ENCODE data around the gene TMSB15B. TPM values are rescaled to one million over a fixed set of nuclear protein-coding genes. Genes with fewer than 3 reads are reported as not detected.
"Not testable (repeated sequence)": the region's sequence is repeated elsewhere in the genome, so short reads cannot be mapped to it uniquely, and the experiment has no call there.

Gene TMSB15B
- polyA plus RNA-seq, 1 donor from 2014 or later, result 133 TPM

GRCh38 chrX:103927633-103928032 is 34.8 kb upstream of the TMSB15B start:
- H3K9me2 ChIP-seq (ENCODE audit: insufficient read depth, low read length), result no peaks in the 10 kb centered on the region
- H3K27ac ChIP-seq (ENCODE audit: low read length), result no peak overlapping the region
- TF ChIP-seq EZH2 (IDR thresholded peaks at IDR 0.05; ENCODE audit: borderline replicate concordance, insufficient read depth, low read length, poor library complexity, severe bottlenecking) (no peak), REST (IDR thresholded peaks at IDR 0.05; ENCODE audit: borderline replicate concordance) (no peak), TAF1 (IDR thresholded peaks at IDR 0.05; ENCODE audit: low read depth) (no peak), MXI1 (conservative IDR thresholded peaks at IDR 0.05; ENCODE audit: poor library complexity, severe bottlenecking) (no peak), RAD21 (conservative IDR thresholded peaks at IDR 0.05) (no peak), CTCF (IDR thresholded peaks at IDR 0.05; ENCODE audit: poor library complexity, severe bottlenecking) (no peak), EP300 (conservative IDR thresholded peaks at IDR 0.05; ENCODE audit: poor library complexity, severe bottlenecking) (no peak), POLR2AphosphoS5 (IDR thresholded peaks at IDR 0.05) (no peak), SMC3 (conservative IDR thresholded peaks at IDR 0.05; ENCODE audit: poor library complexity) (no peak)
- no peak overlapping the region for H3K9ac ChIP-seq (ENCODE audit: low read length)
- H2AFZ ChIP-seq (ENCODE audit: low read depth, low read length), result no peak overlapping the region
- no peak overlapping the region for H3K4me3 ChIP-seq (ENCODE audit: low read length)
- H3K36me3 ChIP-seq (ENCODE audit: insufficient read depth, low read length), result no peaks in the 10 kb centered on the region
- no peaks in the 10 kb centered on the region for H3F3A ChIP-seq (ENCODE audit: insufficient read depth, low read length, poor library complexity, severe bottlenecking)
- H3K9me3 ChIP-seq (ENCODE audit: low read length), result no peaks in the 10 kb centered on the region
- no peaks in the 10 kb centered on the region for H3K79me2 ChIP-seq (replicated peaks; ENCODE audit: insufficient read depth, low read length)
- H4K20me1 ChIP-seq (ENCODE audit: insufficient read depth), result no peaks in the 10 kb centered on the region
- H3K4me2 ChIP-seq (ENCODE audit: low read length), result no peak overlapping the region
- H3K27me3 ChIP-seq (ENCODE audit: insufficient read depth, low read depth, low read length), result no peaks in the 10 kb centered on the region

GRCh38 chrX:103932133-103932532 is 30.3 kb upstream of the TMSB15B start:
- no peaks in the 10 kb centered on the region for H3F3A ChIP-seq (ENCODE audit: insufficient read depth, low read length, poor library complexity, severe bottlenecking)
- H3K9me3 ChIP-seq (ENCODE audit: low read length), result no peaks in the 10 kb centered on the region
- H3K27ac ChIP-seq (ENCODE audit: low read length), result no peak overlapping the region
- TF ChIP-seq SMC3 (conservative IDR thresholded peaks at IDR 0.05; ENCODE audit: poor library complexity) (no peak), POLR2AphosphoS5 (IDR thresholded peaks at IDR 0.05) (no peak), REST (IDR thresholded peaks at IDR 0.05; ENCODE audit: borderline replicate concordance) (no peak)
- no peak overlapping the region for H3K4me3 ChIP-seq (ENCODE audit: low read length)
- no peaks in the 10 kb centered on the region for H3K27me3 ChIP-seq (ENCODE audit: insufficient read depth, low read depth, low read length)
- no peaks in the 10 kb centered on the region for H3K36me3 ChIP-seq (ENCODE audit: insufficient read depth, low read length)
- no peak overlapping the region for H2AFZ ChIP-seq (ENCODE audit: low read depth, low read length)
- H3K9me2 ChIP-seq (ENCODE audit: insufficient read depth, low read length), result no peaks in the 10 kb centered on the region
- no peak overlapping the region for H3K4me2 ChIP-seq (ENCODE audit: low read length)
- no peak overlapping the region for H3K9ac ChIP-seq (ENCODE audit: low read length)
- H3K79me2 ChIP-seq (replicated peaks; ENCODE audit: insufficient read depth, low read length), result no peaks in the 10 kb centered on the region
- no peaks in the 10 kb centered on the region for H4K20me1 ChIP-seq (ENCODE audit: insufficient read depth)

- not testable (repeated sequence) for H3K9me3 ChIP-seq (ENCODE audit: low read length); H4K20me1 ChIP-seq (ENCODE audit: insufficient read depth); H3K27ac ChIP-seq (ENCODE audit: low read length); H3K4me2 ChIP-seq (ENCODE audit: low read length); H3K9ac ChIP-seq (ENCODE audit: low read length); H3K27me3 ChIP-seq (ENCODE audit: insufficient read depth, low read depth, low read length); H3K79me2 ChIP-seq (replicated peaks; ENCODE audit: insufficient read depth, low read length); H2AFZ ChIP-seq (ENCODE audit: low read depth, low read length); H3K9me2 ChIP-seq (ENCODE audit: insufficient read depth, low read length); H3K36me3 ChIP-seq (ENCODE audit: insufficient read depth, low read length); H3K4me3 ChIP-seq (ENCODE audit: low read length); H3F3A ChIP-seq (ENCODE audit: insufficient read depth, low read length, poor library complexity, severe bottlenecking)
Measured at GRCh38 chrX:103940257-103940656, 22.2 kb upstream of the TMSB15B start.

Data from neural cell (in vitro differentiated cells).